Daoy (cell line): ENCODE data around the gene GABARAPL2. TPM values are rescaled to one million over a fixed set of nuclear protein-coding genes. Genes with fewer than 3 reads are reported as not detected.

Source experiments
- DNase-seq: peaks from one replicate; pipeline ENCODE4 v3.0.0-alpha.2; 2015; ENCODE audit warnings: low read depth
- total RNA-seq: library from RNA; depleted of rRNA; stranded (reverse); fragments of >200 nt; shearing (Covaris generic); gene quantifications from 2 replicates; pipeline ENCODE4 v1.2.3, GENCODE V29; 2014

Gene GABARAPL2
- total RNA-seq, 1 experiment from 2014 or later, result 26.6 TPM

- DNase-seq, result no peak
These were observed 13.2 kb upstream of the GABARAPL2 start for GRCh38 chr16:75552951-75553350.

GRCh38 chr16:75555213-75555706 is 10.9 kb upstream of the GABARAPL2 start:
- DNase-seq, result peak; percentile 94

DNA sequence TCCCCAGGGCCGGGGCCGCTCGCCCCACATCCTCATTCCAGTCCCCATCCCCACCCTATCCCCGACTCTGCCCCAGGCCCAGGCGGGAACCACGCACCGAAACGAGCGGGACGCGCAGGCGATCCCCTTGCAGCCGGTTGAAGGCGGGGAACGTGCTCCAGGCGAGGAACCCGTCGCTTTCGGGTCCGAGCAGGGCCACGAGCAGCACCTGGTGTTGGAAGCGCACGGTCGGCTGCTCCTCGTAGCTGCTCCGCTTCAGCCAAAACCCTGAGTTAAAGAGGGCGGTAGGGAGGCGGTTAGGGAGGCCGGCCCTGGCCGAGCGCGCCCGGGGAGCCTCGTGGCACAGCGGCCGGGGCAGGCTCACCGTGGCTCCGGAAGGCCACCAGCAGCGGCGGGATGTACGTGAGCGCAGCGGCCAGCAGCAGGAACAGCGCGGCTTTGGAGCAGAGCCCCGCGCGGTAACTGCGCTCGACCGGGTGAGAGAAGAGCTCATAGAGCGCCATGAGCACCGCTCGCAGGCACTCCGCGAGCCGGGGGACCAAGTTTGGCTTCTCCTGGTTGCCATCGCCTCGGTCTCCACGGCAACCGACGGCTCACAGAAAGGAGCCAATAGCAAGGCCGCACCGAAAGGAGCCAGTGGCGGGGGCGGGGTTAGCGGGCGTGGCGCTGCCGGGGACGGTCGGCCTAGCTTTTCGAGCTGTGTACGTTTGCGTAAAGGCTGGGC is 10.3 kb upstream of the GABARAPL2 start, which contains the start of gene TMEM231:
Gene TMEM231, minus strand, starts transcription at position 546 of the 724 bp plus-strand sequence. Its CDS starts 43 bp downstream, at position 503.
- DNase-seq, result peak; percentile 96

DNA sequence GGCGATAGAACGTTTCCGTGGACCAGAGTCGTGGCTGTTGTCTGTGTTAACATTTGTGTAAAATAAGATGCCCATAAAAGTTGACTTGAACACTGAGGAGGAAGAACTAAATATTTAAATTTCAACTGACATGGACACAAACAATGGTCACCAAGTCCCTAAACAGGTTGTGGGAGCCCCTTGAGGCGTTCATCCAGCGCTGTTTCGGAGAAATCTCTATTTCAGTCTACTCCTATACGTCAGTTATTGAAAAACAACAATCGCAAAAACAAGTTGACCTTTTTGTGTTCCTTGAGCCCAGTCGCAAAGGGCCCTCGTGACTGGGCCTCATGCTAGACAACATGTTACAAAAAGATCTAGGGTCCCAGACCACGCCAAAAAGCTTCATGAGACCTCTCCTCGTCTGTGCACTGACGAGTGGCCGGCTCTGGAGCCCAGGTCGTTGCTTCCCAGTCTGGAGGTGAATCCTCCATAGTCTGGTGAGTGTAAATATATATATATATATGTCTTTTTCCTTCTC is 9.7 kb upstream of the GABARAPL2 start:
- DNase-seq, result no peak

- no peak for DNase-seq
These were observed 7.3 kb upstream of the GABARAPL2 start for GRCh38 chr16:75558846-75559401.

- DNase-seq, result peak; percentile 47
These were observed 6.4 kb upstream of the GABARAPL2 start for GRCh38 chr16:75559564-75560372.

DNA sequence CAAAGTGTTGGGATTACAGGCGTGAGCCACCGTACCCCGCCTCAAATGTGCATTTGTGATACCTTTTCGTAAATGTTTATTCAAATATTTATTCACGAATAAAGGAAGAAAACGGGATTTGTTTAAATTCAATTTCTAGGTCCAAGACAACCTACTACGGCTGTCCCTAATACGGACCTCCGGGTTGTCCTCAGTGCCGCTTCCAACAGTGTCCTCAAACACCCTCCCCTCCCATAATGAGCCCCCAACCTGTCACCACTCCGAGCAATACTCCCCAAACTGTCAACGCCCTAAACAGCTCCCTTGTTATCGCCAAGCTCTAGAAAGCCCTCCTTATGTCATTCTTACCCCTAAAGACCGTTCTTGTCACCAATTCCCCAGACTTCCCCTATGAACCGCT is 539 bp upstream of the GABARAPL2 start:
- DNase-seq, result no peak

GRCh38 chr16:75566758-75567255 is 628 bp downstream of the GABARAPL2 start:
- peak; percentile 13 for DNase-seq

DNA sequence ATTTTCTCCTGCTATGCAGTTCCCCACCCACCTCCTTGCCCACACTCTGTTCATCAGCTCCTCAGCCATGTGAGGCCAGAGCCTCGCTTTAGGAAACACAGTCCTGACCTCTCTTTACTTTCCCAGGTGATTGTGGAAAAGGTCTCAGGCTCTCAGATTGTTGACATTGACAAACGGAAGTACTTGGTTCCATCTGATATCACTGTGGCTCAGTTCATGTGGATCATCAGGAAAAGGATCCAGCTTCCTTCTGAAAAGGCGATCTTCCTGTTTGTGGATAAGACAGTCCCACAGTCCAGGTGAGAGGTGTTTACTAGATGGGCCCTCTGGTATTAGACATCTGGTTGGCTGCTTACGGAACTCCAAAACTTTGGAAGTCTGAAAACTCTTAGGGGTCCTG is 1.7 kb downstream of the GABARAPL2 start:
- no peak for DNase-seq

GRCh38 chr16:75570396-75571065 is 4.4 kb downstream of the GABARAPL2 start:
- DNase-seq, result no peak

- DNase-seq, result no peak
These were observed 6.8 kb downstream of the GABARAPL2 start for GRCh38 chr16:75572864-75573542.

DNA sequence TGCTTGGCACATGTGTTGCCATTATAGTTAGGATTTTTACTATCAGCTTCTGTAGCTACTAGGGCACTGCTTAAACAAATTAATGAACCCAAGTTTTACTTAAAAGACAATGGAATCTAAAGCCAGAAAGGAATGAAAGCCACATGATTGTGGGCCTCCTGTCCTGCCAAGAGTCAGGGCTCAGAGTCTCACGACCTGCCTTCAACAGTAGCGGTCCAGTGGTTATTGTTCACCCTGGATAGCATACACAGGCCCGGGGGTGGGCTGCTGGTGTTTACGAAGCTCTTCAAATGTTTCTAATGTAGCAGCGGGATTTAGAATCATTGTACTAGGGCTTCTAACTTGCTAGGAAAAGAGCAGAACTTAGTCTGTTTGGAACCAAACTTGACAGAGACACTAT is 7.8 kb downstream of the GABARAPL2 start:
- no peak for DNase-seq

DNA sequence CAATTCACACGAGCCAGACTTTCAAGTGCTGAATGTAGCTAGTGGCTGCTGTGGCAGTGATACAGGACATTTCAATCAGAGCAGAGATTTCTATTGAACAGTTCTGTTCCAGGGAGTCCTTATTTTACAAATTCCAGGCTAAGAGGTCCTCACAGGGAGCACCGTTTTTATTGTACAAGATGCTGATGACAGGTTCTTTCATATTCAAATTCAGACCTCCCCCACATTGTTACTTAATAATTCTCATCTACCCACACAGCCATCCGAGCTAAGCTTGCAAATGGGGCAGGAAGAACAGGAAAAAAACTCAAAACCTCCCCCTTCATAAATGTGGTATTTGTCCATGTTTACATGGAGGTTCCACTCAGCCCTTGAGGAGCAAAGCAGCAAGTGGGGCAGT is 9.8 kb downstream of the GABARAPL2 start:
- DNase-seq, result no peak

DNA sequence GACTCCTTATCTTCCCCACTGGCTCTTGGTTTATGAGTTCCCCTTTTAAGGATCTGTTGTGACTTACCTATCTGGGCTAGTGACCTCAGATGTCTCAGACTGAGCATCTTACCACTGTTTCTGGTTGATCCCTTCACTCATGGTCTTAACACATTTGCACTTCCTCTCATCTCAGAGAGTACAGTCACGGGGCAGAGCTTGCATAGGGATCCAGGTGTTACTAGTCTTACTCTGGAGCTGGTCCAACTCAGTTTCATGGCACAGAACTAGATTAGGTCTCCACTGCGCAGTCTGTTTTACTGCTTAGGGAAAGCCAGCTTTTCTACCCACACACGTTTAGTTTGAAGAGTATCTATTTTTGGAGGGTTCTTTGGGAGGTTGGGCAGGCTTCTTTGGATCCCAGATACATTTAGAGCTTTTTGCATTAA is 10.2 kb downstream of the GABARAPL2 start:
- DNase-seq, result no peak

DNA sequence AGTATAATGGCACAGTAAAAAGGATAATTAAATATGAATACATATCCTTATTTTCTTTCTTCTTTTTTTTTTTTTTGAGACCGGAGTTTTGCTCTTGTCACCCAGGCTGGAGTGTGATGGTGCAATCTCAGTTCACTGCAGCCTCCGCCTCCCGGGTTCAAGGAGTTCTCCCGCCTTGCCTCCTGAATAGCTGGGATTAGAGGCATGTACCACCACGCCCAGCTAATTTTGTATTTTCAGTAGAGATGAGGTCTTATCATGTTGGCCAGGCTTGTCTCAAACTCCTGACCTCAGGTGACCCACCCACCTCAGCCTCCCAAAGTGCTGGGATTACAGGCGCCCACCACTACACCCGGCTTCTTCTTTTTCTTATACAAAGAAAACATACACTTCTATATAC is 12.0 kb downstream of the GABARAPL2 start:
- DNase-seq, result no peak

- no peak for DNase-seq
These were observed 12.5 kb downstream of the GABARAPL2 start for GRCh38 chr16:75578725-75579124.

GRCh38 chr16:75579281-75579834 is 13.2 kb downstream of the GABARAPL2 start:
- DNase-seq, result no peak

- DNase-seq, result no peak
These were observed 17.9 kb downstream of the GABARAPL2 start for GRCh38 chr16:75584108-75584507.

DNA sequence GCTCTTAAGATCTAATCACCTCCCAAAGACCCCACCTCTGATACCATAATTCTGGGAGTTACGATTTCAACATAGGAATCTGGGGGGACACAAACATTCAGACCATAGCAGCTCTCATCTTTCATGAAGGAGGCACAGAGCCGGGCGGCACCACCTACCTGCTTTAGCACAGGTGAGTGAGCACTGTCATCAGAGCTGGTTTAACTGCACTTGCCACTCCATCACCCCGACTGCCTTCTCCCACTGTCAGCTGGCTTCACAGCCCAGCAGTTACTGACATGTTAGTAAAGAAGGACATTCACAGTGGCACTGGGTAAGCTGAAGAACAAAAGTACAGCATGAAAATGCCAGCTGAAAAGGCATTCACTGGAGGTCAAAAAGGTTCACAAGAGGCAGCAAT is 22.5 kb downstream of the GABARAPL2 start:
- no peak for DNase-seq

- DNase-seq, result no peak
These were observed 23.1 kb downstream of the GABARAPL2 start for GRCh38 chr16:75589306-75589705.
